Activated CD8-positive, alpha-beta T cell treated with anti-CD3 and anti-CD28 coated beads, Interleukin-2, amount 10 ng/mL, durations not matched to agents 7 days and 5 days (primary cell): ENCODE measurements around the gene S1PR4. TPM values are rescaled to one million over a fixed set of nuclear protein-coding genes. Genes with fewer than 3 reads are reported as not detected.
"Not testable (repeated sequence)": the region's sequence is repeated elsewhere in the genome, so short reads cannot be mapped to it uniquely, and the experiment has no call there.

Experiments
- ATAC-seq: fragments of 150-1000 bp; cut with Tn5 transposase; one replicate; pipeline ENCODE4 v1.10.0; 2021; ENCODE audit warnings: moderate library complexity
- CTCF ChIA-PET: fragments of 350-600 bp; sonication (Branson Sonifier 250); formaldehyde crosslinking; loops from one replicate; lab custom pipeline; 2021; ENCODE audit warnings: antibody characterized with exemption; lab: Charles Lee
- POLR2A ChIA-PET: fragments of 350-600 bp; sonication (Branson Sonifier 250); formaldehyde crosslinking; loops from one replicate; lab custom pipeline; 2021; ENCODE audit warnings: antibody characterized with exemption; lab: Charles Lee
- DNase-seq: peaks from one replicate; pipeline ENCODE4 v3.0.0-alpha.2; 2020
- H3K27ac Mint-ChIP-seq: one replicate; pipeline ENCODE4 v1.8.0; 2021; ENCODE audit warnings: mild to moderate bottlenecking, mixed read lengths
- H3K27me3 Mint-ChIP-seq: one replicate; pipeline ENCODE4 v1.8.0; 2021; ENCODE audit warnings: low read depth, mixed read lengths
- H3K36me3 Mint-ChIP-seq: one replicate; pipeline ENCODE4 v1.8.0; 2021; ENCODE audit warnings: low read depth, mixed read lengths
- H3K4me1 Mint-ChIP-seq: one replicate; pipeline ENCODE4 v1.8.0; 2021; ENCODE audit warnings: low read depth, mixed read lengths
- H3K4me3 Mint-ChIP-seq: one replicate; pipeline ENCODE4 v1.8.0; 2021; ENCODE audit warnings: mild to moderate bottlenecking, mixed read lengths
- H3K9me3 Mint-ChIP-seq: one replicate; pipeline ENCODE4 v1.8.0; 2022; ENCODE audit warnings: mixed read lengths; ENCODE audit not compliant: insufficient read depth
- total RNA-seq, 2 experiments: library from RNA; stranded (reverse); gene quantifications; one replicate each; pipeline ENCODE4 v1.2.3, GENCODE V29; 2021

The S1PR4 gene
- total RNA-seq, 2 experiments from 2014 or later = 140 TPM

DNA sequence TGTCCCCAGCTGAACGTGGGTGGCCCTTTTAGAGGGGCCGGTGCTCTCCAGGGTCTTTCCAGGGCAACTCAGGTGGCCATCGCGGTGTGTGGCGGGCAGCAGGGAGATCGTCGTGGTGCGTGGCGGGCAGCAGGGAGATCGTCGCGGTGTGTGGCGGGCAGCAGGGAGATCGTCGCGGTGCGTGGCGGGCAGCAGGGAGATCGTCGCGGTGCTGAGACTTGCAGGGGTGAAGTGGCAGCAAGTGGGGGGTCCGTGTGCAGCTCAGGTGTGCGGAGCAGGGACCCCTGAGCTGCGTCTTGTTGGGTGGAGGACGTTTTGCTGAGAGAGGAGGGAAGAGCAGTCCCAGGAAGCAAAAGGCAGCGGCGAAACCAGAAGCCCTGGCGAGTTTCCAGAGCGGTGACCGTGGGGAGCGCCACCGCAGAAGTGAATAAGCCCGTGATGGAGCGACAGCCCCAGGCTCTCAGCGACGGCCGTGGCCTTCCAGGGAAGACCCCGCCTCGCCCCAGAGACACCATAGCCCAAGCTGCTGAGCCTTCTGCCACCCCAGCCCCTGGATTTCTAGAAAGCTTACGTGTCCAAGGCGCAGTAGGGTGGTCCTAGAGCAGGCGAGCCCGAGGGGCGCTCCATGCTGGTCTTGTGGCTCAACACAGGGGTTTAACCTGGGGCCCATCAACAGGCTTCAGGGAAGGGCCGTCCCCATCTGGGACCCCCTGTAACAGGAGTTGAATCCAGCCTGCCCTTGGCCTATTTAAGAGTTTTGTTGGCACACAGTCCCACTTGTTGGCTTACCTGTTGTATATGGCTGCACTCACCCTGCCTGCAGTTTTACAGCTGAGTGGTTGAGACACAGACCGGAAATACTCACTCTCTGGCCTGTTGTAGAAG, 12.6 kb downstream of the S1PR4 start:
- H3K4me1 Mint-ChIP-seq = peaks cover 35% of the 10 kb centered on the region
- ChIA-PET POLR2A (no interaction called here), CTCF (no interaction called here)
- peak overlapping the region; percentile 43 for H3K27ac Mint-ChIP-seq
- DNase-seq (no peak), ATAC-seq (no peak)
- no peak overlapping the region for H3K4me3 Mint-ChIP-seq
- H3K9me3 Mint-ChIP-seq = no peaks in the 10 kb centered on the region
- H3K36me3 Mint-ChIP-seq = peaks cover 20% of the 10 kb centered on the region
- no peaks in the 10 kb centered on the region for H3K27me3 Mint-ChIP-seq

DNA sequence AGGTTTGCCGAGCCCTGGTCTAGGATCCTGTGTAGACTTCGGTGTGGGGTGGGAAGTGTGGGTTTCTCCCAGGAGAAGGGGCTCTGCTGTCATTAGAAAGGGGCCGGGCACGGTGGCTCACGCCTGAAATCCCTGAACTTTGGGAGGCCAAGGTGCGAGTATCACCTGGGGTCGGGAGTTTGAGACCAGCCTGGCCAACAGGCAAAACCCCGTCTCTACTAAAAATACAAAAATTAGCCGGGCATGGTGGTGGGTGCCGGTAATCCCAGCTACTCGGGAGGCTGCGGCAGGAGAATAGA, 13.2 kb downstream of the S1PR4 start:
- POLR2A ChIA-PET, CTCF ChIA-PET: not testable (repeated sequence)

DNA sequence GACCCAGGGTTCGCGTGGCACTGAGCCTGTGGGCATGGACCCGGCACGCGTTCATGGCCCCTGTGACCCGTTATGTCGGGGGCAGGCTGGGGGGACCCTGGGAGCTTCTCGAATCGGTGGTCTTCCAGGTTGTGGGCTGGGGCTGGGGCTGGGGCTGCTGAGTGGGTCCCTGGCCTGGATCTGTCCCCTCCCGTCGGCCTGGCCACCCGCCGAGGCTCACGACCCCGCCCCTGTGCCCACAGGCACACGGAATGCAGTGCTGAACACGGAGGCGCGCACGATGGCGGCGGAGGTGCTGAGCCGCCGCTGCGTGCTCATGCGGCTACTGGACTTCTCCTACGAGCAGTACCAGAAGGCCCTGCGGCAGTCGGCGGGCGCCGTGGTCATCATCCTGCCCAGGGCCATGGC, 13.7 kb downstream of the S1PR4 start:
- H3K36me3 Mint-ChIP-seq = peaks cover 14% of the 10 kb centered on the region

More for the DNA sequence above, 13.2 kb downstream of the S1PR4 start:
- not testable (repeated sequence) for H3K9me3 Mint-ChIP-seq, ATAC-seq, H3K4me3 Mint-ChIP-seq, H3K27me3 Mint-ChIP-seq, DNase-seq
- peaks cover 18% of the 10 kb centered on the region for H3K36me3 Mint-ChIP-seq
- H3K4me1 Mint-ChIP-seq = peaks cover 32% of the 10 kb centered on the region
- peak overlapping the region; percentile 43 for H3K27ac Mint-ChIP-seq

DNA sequence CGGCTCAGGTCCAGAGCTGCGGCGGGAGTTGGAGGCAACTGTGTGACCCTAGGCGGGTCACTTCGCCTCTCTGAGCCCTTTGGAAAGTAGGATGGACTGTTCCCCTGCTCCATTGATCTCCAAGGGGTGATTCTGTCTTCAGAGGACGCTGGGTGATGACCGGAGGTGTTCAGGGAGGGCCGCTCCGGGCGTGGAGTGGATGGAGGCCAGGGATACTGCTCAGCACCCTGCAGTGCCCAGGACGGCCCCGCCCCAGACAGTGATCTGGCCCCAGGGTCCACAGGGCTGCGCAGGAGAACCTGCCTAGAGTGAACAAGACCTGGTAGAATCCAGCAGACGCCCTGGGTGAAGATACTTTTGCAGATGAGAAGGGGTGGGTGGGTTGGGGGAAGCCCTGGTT, 14.1 kb downstream of the S1PR4 start:
- no peak for ATAC-seq
- ChIA-PET POLR2A (no interaction called here), CTCF (no interaction called here)
- peaks cover 23% of the 10 kb centered on the region for H3K4me1 Mint-ChIP-seq
- no peaks in the 10 kb centered on the region for H3K9me3 Mint-ChIP-seq
- no peak overlapping the region for H3K27ac Mint-ChIP-seq
- H3K36me3 Mint-ChIP-seq = peaks cover 14% of the 10 kb centered on the region
- no peaks in the 10 kb centered on the region for H3K27me3 Mint-ChIP-seq
- DNase-seq = no peak
- H3K4me3 Mint-ChIP-seq = no peak overlapping the region

More for the DNA sequence above, 13.7 kb downstream of the S1PR4 start:
- no peak overlapping the region for H3K4me3 Mint-ChIP-seq
- H3K9me3 Mint-ChIP-seq = no peaks in the 10 kb centered on the region
- DNase-seq = no peak
- peaks cover 27% of the 10 kb centered on the region for H3K4me1 Mint-ChIP-seq
- ATAC-seq = no peak
- ChIA-PET CTCF (no interaction called here), POLR2A (no interaction called here)
- no peaks in the 10 kb centered on the region for H3K27me3 Mint-ChIP-seq
- H3K27ac Mint-ChIP-seq = no peak overlapping the region

DNA sequence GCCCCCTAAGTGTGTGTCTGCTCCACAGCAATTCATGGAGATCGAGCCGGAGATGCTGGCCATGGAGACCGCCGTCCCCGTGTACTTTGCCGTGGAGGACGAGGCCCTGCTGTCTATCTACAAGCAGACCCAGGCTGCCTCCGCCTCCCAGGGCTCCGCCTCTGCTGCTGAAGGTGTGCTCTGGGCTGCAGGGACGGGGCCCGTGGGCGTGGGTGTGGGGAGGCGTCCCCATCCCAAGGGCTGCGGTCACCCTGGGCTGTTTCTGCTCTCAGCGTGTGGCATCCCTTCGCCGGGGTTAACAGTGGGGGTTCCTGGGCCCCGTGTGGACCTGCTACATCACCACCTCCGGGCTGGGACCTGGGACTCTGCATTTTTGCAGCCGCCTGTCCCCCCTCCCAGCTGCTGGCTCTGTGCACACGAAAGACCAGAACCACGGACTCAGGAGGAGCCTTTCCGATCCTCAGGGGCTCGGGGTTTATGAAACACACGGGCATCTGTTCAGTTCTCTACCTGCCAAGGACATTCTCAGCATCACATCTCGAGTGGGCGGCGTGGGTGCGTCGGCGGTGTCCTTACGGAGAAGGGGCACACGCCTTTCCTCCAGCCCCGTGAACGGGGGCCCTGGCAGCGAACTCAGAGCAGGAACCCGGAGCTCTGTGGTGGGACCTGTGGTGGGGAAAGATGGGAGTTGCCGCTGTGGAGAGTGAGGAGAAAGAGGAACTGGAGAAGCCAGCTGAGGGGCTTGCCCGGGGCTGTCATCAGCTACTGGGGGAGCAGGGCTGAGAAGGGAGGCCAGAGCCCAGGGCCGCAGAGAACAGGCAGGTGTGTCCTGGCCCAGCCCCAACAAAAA, 14.9 kb downstream of the S1PR4 start:
- POLR2A ChIA-PET = no interaction called here
- CTCF ChIA-PET = no interaction called here

DNA sequence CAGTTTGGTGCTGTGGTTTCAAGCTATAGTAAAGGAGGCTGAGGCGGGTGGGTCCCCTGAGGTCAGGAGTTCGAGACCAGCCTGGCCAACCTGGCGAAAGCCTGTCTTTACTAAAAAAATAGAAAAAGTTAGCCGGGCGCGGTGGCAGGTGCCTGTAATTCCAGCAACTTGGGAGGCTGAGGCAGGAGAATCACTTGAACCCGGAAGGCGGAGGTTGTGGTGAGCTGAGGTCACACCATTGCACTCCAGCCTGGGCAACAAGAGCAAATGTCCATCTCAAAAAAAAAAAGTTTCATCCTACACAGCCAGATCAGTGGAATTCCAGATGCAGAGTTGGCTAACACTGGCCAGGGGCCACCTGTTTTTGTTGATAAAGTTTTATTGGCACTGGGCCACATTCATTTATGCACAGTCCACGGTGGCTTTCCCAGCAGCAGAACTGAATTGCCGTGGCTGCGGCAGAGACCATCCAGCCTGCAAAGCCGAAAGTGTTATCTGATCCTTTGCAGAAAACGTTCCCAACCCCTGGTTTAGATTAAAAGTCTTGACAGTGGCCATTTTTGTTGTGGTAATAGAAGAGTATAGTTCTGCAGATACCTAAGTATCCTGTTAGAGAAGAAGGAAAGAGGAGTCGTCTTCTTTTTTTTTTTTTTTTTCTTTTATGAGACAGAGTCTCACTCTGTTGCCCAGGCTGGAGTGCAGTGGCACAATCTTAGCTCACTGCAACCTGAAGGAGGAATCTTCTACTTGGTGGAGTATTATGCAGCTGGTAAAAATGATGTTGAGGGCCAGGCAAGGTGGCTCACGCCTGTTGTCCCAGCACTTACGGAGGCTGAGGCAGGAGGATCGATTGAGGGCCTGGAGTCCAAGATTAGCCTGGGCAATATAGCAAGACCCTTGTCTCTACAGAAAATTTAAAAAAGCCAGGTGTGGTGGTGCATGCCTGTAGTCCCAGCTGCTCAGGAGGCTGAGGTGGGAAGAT, 15.8 kb downstream of the S1PR4 start:
- H3K4me1 Mint-ChIP-seq = peaks cover 6% of the 10 kb centered on the region
- DNase-seq (no peak), ATAC-seq (no peak)
- CTCF ChIA-PET = no interaction called here
- H3K27ac Mint-ChIP-seq = no peak overlapping the region
- H3K27me3 Mint-ChIP-seq = no peaks in the 10 kb centered on the region
- POLR2A ChIA-PET = no interaction called here
- H3K9me3 Mint-ChIP-seq = no peaks in the 10 kb centered on the region
- H3K4me3 Mint-ChIP-seq = no peak overlapping the region
- H3K36me3 Mint-ChIP-seq = peaks cover 8% of the 10 kb centered on the region

More for the DNA sequence above, 14.9 kb downstream of the S1PR4 start:
- Mint-ChIP-seq H3K4me3 (no peak overlapping the region), H3K9me3 (no peaks in the 10 kb centered on the region), H3K36me3 (peaks cover 11% of the 10 kb centered on the region), H3K4me1 (peaks cover 15% of the 10 kb centered on the region), H3K27me3 (no peaks in the 10 kb centered on the region), H3K27ac (no peak overlapping the region)
- no peak for ATAC-seq
- DNase-seq = no peak

DNA sequence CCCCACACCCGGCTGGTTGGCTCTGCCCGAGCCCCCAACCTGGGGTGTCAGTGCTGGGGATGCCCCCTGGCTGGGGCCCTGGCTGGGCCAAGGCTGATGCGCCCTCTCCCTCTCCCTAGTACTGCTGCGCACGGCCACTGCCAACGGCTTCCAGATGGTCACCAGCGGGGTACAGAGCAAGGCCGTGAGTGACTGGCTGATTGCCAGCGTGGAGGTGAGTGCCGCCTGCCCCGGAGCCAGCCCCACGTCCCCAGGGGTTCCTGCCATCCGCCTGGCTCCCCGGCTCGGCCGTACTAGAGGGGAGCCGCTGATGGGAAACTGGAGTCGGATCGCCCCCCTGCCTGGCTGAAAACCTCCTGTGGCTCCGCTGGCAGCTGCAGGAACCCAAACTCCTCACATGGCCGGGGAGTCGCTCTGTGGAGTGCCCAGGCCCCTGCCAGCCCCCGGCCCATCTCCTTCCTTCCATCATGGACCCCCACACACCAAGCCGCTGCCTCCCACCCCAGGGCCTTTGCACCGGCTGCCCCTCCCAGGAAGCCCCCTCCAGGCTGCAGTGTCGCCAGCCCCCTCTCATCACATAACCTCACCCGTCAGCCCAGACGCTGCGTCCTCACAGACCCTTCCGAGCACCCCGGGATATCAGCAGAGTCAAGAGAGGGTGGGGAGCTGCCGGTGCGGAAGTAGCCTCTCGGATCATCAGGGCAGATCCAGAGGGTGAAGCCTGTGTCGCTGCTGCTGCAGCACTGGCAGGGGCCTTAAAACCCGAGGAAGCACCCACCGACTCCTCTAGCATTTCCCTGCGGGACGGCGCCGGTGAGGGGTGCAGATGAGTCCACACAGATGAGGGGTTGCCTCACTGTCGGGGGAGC, 17.7 kb downstream of the S1PR4 start:
- Mint-ChIP-seq H3K36me3 (peaks cover 5% of the 10 kb centered on the region), H3K9me3 (no peaks in the 10 kb centered on the region), H3K4me3 (no peak overlapping the region), H3K27ac (no peak overlapping the region), H3K27me3 (no peaks in the 10 kb centered on the region), H3K4me1 (no peaks in the 10 kb centered on the region)
- ATAC-seq (no peak), DNase-seq (no peak)
- CTCF ChIA-PET = no interaction called here
- POLR2A ChIA-PET = no interaction called here

DNA sequence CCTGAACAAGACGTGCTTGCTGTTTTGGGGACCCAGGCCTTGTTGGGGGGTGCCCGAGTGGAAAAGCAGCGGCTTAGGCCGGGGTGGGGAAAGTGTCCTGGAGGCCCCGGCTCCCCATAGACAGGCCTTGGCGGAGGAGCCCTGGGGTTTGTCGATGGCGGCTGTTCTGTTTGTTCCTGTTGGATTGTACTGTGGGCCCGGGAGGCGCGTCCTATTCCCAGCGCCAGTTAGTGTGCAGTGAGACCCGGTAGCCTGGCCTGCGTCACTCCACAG, 18.3 kb downstream of the S1PR4 start:
- no peak overlapping the region for H3K4me3 Mint-ChIP-seq
- H3K36me3 Mint-ChIP-seq = peaks cover 5% of the 10 kb centered on the region
- ATAC-seq = no peak
- no peaks in the 10 kb centered on the region for H3K4me1 Mint-ChIP-seq
- H3K27me3 Mint-ChIP-seq = no peaks in the 10 kb centered on the region
- CTCF ChIA-PET = no interaction called here
- no peaks in the 10 kb centered on the region for H3K9me3 Mint-ChIP-seq
- POLR2A ChIA-PET = no interaction called here
- no peak for DNase-seq
- H3K27ac Mint-ChIP-seq = no peak overlapping the region

DNA sequence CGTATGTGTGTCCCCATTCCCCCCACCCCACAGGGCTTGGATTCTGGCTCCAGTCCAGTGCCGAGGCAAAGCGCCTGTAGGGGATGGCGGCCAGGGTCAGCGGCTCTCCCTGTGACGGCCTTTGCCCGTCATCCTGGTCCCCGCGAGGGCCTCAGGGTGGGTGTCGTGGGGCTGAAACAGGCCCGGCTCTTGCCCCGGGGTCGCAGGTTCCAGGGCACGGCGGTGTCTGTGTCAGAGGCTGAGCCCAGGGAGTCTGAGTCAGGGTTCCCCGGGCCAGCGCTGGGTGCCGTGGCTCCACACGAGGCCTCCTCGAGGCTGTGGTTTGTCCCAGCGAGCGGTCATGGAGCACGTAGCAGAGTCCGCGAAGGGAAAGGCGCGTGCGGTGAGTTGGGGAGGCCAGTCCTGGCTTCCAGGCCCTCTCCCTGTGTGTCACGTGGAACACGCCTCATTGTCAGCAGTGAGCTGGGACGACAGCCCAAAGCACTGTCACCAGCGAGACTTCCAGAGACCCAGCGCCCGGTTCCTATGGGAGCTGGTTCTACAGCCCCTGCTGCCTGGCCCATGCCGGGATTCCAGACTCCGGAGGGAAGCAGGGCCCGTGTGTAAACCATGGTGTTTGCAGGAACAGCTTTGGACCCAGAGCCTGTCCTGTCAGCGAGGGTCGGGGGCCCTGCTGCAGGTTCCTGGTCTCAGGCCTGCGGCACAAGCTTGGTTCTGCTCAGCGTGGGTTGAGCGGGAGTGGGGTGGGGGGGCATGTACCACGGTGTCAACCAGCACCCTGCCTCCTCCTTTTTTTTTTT, 20.5 kb downstream of the S1PR4 start:
- peaks cover 2% of the 10 kb centered on the region for H3K36me3 Mint-ChIP-seq
- ATAC-seq (no peak), DNase-seq (no peak)
- no peaks in the 10 kb centered on the region for H3K27me3 Mint-ChIP-seq
- H3K27ac Mint-ChIP-seq = no peak overlapping the region
- H3K4me1 Mint-ChIP-seq = no peaks in the 10 kb centered on the region
- ChIA-PET POLR2A (no interaction called here), CTCF (no interaction called here)
- no peak overlapping the region for H3K4me3 Mint-ChIP-seq
- H3K9me3 Mint-ChIP-seq = no peaks in the 10 kb centered on the region

DNA sequence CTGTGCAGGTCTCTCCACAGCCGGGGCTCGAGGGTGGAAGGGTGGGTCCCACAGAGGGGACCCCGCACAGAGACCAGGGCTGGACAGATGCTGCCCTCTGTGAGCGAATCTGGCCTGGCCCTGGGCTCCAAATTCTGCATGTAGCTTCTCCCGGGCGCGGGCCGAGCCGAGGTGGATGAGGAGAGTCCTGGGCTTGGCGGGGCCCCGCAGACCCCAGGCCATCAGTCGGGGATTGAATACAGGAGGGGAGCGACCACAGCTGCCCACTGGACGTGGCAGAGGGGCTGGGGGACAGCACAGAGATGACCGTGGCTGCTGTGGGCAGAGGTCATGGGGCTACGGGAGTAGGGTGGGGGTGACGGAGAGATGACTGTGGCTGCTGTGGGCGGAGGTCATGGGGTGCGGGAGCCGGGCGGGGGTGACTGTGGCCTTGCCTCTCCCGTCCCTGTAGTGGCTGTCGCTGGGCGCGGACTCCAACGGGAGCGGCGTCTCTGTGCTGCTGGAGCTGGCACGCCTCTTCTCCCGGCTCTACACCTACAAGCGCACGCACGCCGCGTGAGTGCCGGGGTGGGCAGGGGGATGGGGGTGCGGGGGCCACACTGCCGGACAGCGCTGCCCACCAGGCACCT, 22.6 kb downstream of the S1PR4 start:
- no peak for DNase-seq
- Mint-ChIP-seq H3K4me1 (no peaks in the 10 kb centered on the region), H3K4me3 (no peak overlapping the region), H3K36me3 (no peaks in the 10 kb centered on the region), H3K9me3 (no peaks in the 10 kb centered on the region), H3K27ac (no peak overlapping the region), H3K27me3 (no peaks in the 10 kb centered on the region)
- ChIA-PET POLR2A (no interaction called here), CTCF (no interaction called here)
- ATAC-seq = no peak
